ENCODE data around the gene PERCC1.
"Not testable (repeated sequence)": the region's sequence is repeated elsewhere in the genome, so short reads cannot be mapped to it uniquely, and the experiment has no call there.

The PERCC1 gene

DNA sequence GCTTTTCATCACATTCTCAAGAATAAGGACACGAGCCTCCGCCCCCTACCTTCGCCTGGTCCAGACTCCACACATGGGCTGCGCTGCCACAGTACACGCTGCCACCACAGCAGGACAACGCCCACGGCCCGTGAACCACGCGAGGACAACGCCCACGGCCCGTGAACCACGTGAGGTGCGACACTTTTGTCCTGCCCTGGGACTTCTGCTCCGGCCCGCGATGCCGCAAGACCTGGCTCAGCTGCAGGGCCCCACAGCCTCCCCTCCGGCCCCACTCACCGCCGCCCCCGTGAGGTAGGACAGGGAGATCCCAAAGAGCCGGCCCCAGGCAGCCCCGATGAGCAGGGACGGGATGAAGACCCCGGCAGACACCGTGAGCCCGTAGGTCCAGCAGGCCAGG, 19.3 kb downstream of the PERCC1 start:
- no peak for DNase-seq (ENCODE audit: low spot score)

DNA sequence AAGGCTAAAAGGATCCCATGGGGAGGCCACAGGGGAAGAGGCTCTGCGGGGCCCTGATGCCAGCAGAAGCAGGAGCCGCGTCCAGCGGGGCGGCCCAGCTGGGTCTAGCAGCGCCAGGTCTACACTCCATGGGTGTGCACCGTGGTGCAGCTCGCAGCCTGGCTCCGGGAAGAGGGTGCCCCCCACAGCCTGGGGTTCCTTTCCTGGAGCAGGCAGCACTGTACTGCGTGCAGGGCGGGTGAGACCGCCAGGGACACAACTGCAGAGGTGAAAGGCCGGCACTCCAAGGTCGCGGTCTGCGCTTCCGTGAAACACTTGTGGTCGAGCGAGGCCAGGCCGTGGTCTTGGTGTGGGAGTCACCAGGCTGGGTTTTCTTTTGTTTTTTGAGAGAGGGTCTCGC, 20.0 kb downstream of the PERCC1 start:
- no peak for DNase-seq (ENCODE audit: low spot score)

DNA sequence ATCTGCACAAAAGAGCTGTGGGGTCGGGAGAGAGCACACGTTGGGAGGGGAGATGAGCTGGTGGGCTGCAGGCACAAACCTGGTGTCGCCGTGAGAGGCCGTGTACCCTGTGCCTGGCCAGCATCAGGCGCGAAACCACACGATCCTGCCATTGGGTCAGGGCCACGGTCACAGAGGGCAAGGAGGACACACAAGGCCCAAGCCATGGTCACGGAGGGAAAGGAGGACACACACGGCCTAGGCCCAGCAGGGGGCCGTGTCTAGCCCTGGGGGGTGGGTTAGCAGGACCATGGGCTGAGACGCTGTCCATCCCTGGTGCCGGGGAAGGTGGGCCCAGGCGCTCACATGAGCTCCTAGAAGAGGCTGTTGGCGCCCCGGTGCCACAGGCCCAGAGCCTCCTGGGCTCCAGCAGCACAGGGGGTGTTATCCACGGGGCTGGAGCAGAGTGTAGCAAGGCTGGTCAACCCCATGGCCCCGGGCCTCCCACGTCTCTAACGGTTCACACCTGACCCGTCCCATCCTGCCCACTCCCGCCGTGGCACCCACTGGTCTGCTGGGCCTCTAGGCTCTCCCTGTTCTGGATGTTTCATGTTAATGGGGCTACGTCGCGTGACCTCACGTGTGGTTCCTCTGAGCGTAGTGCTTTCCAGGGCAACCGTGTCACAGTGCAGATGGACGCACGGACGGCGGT, 21.0 kb downstream of the PERCC1 start:
- DNase-seq (ENCODE audit: low spot score), result no peak

DNA sequence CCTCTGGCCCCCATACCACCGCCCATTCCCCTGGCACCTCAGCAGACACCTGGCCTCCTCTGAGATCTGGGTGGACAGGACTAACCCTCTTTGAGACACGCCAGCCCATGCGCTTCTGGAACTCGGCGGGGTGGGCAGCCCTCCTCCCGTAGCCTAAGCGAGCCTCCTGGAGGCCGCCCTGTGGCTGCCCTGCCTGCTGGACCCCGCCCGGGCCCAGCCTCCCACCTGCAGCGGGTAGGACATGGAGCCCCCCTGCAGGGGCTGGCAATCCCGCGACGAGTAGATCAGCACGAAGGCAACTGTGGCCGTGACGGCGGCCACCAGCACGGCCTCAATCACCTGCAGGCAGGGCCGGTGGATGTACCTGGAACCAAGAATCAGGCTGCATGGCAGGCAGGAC, 21.7 kb downstream of the PERCC1 start:
- DNase-seq (ENCODE audit: low spot score), result no peak

DNA sequence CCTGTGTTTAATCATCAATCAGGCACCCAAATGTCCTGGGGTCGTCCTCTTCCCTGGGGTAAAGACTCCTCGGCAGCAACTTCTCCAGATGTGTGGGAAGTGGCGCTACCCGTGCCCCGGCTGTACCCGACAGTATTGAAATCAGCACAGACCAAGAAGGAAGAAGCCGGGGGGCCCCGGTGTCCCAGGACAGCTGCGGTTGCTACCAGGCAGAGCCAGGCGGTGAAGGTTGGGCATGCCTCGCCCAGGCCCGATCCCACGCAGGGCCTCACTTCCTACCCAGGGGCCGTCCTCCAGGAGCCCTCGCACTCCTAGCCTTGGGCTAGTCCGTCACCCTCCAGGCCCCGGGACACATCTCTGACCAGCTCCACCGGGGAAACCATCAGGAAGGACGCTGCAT, 22.4 kb downstream of the PERCC1 start:
- no peak for DNase-seq (ENCODE audit: low spot score)

DNA sequence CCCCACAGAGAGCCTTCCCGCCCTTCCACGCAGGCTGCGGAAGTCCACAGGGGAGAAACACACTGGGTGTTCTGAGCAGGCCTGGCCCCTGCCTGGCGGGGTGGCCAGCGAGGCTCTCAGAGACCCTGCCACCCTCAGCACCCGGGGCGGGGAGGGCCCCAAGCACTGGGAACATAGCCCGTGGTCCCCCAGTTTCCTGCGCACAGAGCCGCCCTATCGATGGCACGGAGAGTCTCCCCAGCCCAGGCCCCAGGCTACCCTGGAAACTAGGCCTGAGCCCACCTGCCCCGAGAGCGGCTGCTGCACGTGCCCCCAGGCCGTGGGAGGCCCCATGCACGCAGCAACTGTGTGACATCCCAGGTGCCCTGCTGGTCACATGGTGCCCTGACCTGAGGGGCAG, 23.7 kb downstream of the PERCC1 start:
- DNase-seq (ENCODE audit: low spot score), result no peak

DNA sequence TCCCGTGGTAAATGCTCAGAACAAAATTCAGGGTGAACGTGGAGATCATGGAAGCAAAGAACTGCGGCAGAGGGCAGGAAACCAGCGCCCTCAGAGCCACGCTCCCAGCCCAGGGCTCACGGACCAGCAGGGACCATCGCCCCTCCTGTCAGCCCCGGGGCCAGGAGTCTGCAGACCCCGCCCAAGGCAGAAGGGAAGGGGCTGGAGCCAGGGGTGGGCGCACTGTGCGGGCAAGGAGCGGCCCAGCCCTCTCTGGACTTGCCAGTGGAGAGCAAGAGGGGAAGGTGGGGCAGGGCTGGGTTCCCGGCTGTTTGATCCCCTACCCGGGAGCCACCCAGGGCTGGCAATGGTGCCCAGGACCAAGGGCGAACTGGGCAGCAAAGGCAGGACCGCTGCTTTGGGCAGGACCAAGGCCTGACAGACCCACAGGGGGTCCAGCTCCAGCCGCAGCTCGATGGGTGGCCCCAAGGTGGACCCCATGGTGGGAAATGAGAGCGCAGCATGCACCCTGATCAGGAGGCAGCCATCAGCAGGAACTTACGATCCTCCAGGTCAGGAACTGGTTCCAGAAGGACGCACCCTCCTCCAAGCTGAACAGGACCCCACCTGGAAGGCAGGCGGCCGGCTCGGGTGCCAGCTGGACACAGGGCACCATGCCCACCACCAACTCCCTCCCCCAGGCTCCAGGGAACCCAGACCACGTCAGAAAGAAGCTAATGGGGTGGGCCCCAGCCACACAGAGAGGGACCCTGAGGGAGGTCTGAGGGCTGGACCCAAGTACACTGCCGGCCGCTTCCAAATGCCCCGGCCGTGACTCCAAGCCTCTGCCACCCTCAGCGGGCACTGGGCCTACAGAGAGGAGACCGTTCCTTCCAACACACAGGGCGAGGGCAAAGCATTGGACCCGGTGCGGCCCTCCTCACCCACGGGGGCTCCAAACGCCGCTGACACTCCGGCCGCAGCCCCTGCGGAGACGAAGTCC, 24.6 kb downstream of the PERCC1 start:
- no peak for DNase-seq (ENCODE audit: low spot score)

DNA sequence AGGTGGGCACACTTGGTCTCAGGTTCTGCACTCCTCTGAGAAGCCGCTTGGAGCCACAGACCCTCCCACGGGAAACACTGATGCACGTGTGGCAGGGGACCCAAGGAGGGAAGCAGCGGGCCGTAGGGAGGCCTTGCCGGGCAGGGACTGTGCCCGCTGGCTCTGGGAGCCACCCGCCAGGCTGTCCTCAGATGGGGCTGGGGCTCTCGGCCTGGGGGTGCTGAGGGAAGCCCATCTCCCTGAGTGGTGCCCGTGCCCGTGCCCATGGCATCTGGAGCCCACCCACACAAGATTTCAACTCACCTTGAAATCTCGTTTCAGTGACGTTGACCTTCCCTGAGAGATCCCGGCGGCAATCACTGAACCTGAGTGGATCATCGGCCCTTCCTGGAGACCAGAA, 26.1 kb downstream of the PERCC1 start:
- no peak for DNase-seq (ENCODE audit: low spot score)

DNA sequence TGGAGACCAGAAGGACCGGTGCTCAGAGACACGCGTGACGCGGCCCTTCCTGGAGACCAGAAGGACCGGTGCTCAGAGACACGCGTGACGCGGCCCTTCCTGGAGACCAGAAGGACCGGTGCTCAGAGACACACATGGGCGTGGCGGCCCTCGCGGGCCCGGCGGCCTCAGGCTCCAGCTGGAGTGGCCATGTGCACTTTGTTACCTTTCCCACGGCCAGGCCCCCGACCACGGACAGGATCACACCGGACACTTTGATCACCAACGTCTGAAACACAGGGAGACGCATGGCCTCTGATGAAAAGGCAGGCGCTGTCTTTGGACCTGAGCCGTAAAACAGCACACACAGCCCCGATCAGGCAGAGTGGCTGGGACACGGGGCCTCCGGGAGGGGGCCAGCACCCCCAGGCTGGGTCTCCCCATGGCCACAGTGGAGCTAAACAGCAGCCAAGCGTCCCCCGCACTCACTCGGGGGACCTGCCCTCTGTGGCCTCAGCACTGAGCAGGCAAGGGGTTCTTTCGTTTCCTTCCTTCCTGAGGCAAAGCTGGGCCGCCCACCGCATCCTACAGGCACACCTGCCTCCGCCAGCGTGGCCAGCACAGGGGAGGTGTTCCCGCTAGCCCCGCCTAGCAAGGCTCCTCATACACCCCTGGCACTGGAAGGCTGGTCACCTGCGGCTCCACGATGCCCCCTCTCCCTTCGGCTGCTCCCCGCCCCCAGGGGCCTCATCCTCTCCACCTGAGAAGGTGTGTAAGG, 26.8 kb downstream of the PERCC1 start:
- DNase-seq (ENCODE audit: low spot score), result no peak

DNA sequence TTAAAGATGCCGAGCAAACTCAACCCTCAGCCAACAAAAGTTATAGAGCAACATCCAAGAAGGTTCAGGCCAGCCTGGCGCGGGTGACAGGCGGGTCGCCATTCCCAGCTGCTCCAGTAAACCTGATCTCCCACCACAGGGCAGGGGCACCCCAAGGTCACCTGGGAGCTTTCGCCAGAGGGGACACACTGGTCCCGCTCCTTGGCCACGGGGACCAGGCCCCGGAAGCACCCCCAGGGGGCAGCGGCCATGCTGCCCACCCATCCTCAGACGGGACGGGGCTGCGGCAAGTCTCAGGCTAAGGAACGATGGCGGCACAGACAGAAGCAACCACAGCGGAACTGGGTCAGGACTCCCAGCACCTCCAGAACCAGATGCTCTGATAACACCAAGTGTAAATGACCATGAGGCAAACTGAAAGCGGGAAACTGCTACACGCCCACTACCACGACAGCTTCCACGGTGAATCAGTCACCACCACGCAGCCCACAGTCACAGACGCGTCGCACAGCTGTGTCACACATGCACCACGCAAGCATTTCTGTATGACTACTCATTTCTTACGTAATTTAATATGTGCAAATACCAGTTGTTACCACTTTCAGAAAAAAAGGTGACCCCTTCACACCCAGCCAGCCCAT, 27.6 kb downstream of the PERCC1 start:
- no peak for DNase-seq (ENCODE audit: low spot score)

DNA sequence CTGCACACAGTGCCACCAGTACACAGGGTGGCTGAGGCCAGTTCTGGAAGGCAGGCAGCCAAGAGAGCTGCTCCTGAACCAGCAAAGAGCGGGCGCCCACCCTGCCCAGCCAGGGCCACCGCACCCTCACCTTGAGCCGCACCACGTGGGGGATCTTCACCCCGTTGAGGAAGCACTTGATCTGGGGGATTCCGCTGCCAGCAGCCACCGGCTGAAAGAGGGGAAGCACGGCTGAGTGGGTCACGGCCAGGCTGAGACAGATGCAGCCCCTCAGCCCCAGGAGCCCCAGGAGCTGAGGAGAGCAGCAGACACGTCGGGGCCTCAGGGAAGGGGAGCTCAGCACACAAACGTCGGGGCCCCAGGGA, 28.1 kb downstream of the PERCC1 start:
- no peak for DNase-seq (ENCODE audit: low spot score)

DNA sequence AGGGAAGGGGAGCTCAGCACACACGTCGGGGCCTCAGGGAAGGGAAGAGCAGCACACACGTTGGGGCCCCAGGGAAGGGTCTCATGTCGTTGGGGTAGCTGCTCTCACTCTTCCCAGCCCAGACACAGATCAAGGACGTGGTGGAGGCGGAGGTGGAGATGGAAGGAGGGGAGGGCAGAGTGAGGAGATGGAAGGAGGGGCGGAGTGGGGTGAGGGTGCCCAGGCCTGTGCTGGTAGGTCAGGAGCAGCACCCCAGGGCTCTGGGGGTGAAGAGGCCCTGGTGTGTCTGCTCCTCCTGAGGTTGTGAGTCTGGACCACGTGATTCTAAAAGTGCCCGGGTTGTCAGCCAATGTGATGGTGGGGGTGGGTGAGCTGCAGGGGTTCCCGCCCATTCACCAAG, 29.1 kb downstream of the PERCC1 start:
- DNase-seq (ENCODE audit: low spot score), result no peak

DNA sequence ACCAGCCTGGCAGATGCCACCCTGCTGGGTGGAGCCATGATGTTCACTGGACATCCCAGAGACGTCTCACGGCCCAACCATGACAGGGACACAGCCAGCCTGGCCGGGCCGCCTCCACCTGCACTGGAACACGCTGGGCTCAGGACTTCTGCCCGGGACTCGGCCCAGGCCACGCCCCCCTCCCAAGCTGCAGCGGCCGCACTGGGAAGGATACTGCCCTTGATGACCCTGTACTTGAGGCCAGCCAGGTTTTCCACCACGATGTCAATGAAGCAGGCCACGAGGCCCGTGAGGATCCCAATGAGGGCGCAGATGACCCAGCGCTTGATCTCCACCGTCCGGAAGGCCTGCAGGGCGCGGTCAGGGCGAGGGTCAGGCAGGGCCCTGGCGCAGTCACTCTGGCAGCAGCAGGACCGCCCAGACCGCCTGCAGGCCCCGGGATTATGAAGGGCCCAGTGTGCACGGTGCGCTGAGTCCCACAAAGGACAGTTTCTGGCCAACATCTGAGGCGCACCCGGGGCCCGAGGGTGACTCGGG, 29.8 kb downstream of the PERCC1 start:
- no peak for DNase-seq (ENCODE audit: low spot score)

DNA sequence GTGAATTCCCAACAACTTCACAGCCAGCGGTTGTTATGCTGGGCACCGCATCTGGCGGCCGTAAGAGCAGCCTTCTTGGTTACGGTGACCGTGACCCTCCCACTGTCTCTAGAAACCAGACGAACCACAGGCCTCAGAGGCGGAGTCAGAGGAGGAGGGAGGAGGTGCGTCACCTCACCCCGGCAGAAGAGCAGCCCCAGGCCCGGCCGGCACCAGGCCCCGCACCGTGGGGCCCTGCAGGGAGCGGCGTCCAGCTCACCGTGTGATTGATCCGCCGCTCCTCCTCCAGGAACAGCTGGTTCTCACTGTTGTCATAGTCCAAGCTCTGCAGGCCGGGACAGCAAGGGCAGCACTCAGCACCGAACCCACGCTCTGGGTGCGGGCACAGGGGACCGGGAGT, 30.3 kb downstream of the PERCC1 start:
- no peak for DNase-seq (ENCODE audit: low spot score)

DNA sequence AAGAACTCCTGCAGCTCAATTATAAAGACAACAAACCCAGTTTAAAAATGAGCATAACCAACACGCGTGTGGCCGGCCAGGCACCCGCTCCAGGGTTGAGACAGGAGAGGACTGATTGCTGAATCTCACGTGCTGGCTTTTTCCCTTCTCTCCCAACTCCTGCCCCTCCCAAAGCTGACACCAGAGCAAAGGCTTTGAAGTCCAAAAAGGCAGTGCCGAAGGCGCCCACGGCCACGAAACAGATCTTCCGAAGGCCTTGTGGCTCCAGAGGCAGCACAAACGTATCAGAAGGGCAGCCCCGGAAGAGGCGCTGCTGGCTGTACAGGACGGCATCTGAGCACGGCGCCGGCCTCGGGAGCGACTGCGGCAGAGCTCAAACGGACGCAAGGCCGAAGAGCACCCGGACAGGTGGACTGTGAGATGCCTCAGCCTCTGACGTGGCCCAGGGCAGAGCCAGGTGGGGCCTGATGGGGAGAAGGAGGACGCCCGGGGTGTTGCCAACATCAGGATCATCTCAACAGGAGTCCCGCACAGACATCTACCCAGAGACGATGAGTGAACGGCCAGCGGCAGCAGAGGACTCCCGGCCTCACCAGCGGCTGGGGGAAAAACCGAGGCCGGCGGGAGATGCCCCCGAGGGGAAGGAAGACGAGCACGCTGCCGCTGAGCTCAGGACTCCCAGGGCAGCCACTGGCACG, 33.5 kb downstream of the PERCC1 start:
- no peak for DNase-seq (ENCODE audit: low spot score)

DNA sequence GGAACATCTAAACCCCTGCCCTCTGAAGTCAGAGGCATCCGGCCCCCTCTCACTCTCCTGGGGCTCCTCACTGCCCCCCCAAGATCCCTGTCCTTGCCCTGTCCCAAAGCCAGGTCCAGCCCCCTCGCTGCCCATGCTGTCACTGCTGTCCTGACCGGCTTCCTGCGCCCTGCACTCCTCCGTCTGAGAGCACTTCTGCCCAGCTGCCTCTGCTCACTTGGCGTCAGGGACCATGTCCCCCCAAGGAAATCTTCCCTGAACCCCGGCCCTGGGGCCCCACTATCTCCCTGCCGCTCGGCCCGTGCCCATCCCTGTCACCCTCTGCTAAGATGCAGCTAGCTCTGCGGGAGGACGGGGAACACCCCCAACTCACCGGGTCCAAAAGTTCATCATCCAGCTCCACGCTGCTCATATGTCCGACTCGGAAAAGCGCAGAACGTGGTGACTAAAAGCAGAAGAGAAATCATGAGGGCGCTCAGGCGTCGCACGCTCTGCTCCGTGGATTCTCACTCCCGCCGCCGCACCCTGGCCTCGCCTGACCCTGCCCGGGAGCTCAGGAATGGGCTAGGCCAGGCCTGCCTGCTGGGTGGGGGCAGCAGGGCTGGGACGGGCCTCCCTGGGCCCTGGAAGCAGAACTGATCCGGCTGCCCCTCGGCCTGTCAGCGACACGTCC, 34.2 kb downstream of the PERCC1 start:
- no peak for DNase-seq (ENCODE audit: low spot score)

DNA sequence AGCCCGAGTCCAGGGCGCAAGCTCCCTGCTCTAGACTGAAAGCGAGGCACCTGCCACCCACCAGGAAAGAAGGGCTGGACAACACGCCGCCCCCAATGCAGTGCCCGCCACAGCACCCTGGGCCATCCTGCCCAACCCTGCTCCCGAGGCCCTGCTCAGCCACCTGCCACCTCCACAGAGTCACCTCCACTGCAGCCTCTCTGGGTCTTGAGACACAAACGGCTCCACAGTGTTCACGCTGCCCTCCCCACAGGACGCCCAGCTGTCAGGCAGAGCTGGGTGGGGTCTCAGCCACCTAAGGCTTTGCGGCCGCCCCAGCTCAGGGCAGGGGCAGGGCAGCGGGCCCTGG, 34.7 kb downstream of the PERCC1 start:
- DNase-seq (ENCODE audit: low spot score), result no peak

DNA sequence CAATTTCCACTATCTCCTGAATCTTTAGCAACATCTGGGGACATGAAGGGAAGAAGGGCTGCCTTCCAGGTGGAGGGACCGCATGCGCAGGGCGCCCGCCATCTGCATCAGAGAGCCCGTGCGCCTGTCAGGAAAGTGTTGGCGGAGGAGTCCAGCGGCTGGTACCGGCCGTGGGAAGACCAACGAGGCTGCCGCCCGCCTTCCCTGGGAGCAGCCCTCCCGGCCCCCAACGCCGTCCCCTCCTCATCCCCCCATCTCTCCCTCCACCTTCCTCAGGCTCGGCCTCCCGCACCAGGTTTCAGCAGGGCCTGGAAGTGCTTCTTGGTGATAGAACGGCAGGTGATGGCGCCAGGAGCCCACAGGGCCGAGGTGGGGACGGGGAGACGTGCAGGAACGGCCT, 35.2 kb downstream of the PERCC1 start:
- no peak for DNase-seq (ENCODE audit: low spot score)

DNA sequence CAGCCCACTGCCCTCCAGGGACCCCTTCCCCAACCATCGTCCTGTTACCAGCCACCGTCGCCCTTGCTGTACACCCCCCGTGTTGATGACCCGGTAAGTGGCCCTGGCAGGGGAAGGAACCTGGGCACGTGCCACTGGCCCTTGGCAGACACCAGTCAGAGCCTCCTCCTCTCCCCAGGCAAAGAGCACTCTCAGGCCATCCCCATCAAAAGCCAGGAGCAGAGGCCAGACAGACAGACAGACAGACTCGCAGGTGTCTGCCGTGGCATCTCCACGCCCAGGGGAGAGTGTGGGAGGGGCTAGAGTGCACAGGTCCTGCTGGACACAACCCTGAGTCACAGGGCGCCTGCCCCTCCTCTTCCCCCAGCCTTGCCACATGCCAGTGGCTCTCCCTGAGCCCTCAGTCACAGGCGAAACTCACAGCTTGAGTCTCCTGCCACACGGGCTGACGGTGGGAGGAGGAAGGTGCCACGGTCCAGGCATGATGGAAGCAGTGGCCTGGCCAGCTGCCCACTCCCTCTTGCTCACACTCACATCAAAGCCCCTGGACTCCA, 36.2 kb downstream of the PERCC1 start:
- DNase-seq (ENCODE audit: low spot score), result no peak

DNA sequence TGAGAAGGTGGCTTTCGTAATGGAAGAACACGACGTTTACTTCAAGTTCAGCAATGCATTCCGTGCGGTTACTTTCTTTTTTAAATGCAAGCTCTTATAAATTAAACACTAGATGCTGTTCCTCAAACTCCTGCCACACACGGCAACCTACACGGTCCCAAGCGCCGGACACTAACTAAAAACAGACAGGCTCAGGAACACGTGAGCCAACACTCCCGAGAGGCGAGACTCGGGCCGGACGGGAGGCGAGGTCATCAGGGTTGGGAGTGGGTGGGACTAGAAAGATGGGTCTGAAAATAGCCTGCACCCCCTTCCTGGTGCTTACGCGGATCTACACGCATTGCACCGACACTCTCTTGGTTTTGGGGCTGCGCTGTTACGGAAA, 37.5 kb downstream of the PERCC1 start:
- no peak for DNase-seq (ENCODE audit: low spot score)

DNA sequence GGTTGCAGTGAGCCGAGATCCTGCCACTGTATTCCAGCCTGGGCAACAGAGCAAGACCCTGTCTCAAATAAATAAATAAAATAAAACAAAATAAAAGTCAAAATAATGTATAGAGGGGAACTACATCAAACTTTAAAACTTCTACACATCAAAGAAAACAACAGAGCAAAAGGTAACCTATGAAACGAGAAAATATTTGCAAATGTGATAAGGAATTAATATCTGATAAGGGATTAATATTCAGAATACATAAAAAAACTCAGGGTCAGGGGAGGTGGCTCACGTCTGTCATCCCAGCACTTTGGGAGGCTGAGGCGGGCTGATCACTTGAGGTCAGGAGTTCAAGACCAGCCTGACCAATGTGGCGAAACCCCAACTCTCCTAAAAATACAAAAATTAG, 38.3 kb downstream of the PERCC1 start:
- DNase-seq (ENCODE audit: low spot score), result not testable (repeated sequence)

Measured in left forelimb (tissue), 1 donor.